Left ventricle myocardium superior (tissue), 1 donor: ENCODE results near the gene CLOCK. TPM values are rescaled to one million over a fixed set of nuclear protein-coding genes. Genes with fewer than 3 reads are reported as not detected.

Source experiments
- ATAC-seq: fragments of 200-7000 bp; cut with Tn5 transposase; one replicate; pipeline ENCODE4 v1.9.1; 2020; ENCODE audit warnings: mild to moderate bottlenecking, moderate library complexity
- DNase-seq: peaks from one replicate; pipeline ENCODE4 v3.0.0-alpha.2; 2020
- intact Hi-C: fragments of 100-400 bp; cut with micrococcal nuclease; formaldehyde crosslinking; loops from one replicate; pipeline ENCODE4 v1.11.0; 2022
- total RNA-seq: library from RNA; stranded (reverse); fragmentation: NEBNext Ultra II Directional; extraction: Animal tissue kit (Norgen Biotek cat#: 25700); gene quantifications from one replicate; pipeline ENCODE4 v1.2.1, GENCODE V29; 2021
- donor health status: DM: no; HTN: yes; CAD: no; lungs with severe emphysema.

The CLOCK gene
- total RNA-seq, 1 donor from 2014 or later: 37.4 TPM

DNA sequence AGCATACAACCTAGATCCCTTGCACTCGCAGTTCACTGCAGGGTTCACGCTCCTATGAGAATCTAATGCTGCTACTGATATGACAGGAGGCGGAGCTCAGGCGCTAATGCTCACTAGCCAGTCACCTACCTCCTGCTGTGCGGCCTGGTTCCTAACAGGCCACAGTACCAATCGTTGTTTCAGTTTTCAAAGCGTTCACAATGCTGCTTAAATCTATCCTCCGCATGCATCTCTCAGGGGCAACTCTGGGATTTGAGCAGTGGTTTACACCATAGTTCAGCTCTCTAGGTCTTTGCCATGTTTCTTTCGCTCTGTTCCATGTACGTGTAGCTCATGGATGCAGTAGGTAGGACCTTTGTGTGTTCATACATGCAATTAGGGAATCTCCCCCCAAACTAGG is 47.2 kb downstream of the CLOCK start:
- no peak for ATAC-seq
- intact Hi-C loops: no loop called here
- DNase-seq: no peak

DNA sequence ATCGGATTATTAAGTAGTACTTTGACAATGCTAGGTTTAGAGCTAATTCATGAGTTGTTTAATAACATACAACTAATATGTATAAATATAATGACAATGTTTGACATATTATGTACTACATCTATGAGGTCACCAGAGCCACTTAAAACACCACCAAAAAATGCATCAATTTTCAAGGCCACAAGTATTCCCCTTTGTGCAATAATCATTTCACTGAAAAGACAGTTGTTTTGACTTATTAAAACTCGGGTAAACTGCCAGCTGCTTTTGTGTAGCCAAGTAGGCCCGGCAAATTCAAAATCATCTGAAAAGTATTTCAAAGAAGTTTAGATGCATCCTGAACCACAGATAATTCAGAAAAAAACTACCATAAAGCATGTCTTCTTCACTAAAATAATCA is 48.7 kb downstream of the CLOCK start:
- DNase-seq (no peak), ATAC-seq (no peak)

DNA sequence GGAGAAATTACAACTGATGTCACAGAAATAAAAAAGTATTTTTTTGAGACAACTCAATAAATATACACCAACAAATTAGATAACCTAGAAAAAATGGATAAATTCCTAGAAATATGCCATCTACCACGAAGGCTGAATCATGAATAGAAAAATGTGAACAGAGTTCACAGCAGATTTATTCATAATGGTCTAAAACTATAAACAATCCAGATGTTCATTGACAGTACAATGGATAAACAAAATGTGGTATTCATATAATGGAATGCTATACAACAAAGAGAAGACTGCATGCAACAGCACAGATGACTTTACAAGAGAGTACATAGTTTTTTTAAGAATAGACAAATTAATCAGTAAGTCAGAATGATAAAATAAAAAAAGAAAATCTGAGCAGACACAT is 55.2 kb downstream of the CLOCK start:
- ATAC-seq (no peak), DNase-seq (no peak)
- intact Hi-C loops: no loop called here

More for the DNA sequence above, 48.7 kb downstream of the CLOCK start:
- intact Hi-C loops: no loop called here

DNA sequence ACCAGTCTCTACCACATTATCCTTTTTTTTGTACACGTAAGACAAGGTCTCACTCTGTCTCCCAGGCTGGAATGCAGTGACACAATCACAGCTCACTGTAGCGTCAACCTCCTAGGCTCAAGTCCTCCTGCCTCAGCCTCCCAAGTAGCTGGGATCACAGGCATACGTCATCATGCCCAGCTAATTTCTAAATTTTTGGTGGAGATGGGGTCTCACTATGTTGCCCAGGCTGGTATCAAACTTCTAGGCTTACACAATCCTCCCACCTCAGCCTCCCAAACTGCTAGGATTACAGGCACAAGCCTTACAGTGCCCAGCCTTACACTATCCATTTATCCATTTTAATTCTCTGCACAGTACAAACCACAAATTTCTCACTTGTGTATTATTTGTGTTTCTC is 58.0 kb downstream of the CLOCK start:
- intact Hi-C loops: no loop called here
- no peak for ATAC-seq
- no peak for DNase-seq

DNA sequence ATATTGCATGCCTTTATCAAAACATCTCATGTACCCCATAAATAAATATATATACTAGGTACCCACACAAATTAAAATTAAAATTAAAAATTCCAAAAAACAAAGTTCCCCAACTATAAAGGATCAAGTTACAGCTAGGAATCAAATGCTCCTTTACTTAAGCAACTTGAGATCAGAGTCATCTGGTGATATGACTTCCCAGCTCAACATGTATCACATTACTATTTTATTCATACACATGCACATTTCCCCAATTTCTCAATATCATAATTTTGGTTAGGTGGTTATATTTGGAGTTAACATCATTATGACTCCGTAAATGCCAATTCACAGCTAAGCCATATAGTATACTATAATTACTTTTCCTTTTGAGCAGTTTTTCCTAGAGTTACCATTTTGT is 60.9 kb downstream of the CLOCK start:
- DNase-seq (no peak), ATAC-seq (no peak)
- intact Hi-C loops: no loop called here

DNA sequence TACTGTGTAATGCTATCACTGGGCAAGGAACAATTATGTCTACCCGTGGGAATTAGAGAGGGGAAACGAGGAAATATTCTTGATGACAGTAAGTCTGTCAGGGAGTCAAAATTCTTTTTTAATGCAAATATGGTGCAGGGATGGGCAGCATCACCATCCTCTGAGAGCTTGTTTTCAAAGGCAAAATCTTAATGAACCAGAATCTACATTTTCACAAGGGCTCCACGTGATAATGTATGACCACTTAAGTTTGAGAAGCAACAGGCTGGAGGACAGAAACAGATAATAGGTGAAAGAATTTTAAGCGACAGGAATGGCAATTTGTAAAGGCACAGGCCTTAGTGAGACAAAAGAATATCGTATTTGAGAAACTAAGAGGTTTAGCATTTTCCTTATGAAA is 63.4 kb downstream of the CLOCK start:
- ATAC-seq (no peak), DNase-seq (no peak)
- intact Hi-C loops: no loop called here

DNA sequence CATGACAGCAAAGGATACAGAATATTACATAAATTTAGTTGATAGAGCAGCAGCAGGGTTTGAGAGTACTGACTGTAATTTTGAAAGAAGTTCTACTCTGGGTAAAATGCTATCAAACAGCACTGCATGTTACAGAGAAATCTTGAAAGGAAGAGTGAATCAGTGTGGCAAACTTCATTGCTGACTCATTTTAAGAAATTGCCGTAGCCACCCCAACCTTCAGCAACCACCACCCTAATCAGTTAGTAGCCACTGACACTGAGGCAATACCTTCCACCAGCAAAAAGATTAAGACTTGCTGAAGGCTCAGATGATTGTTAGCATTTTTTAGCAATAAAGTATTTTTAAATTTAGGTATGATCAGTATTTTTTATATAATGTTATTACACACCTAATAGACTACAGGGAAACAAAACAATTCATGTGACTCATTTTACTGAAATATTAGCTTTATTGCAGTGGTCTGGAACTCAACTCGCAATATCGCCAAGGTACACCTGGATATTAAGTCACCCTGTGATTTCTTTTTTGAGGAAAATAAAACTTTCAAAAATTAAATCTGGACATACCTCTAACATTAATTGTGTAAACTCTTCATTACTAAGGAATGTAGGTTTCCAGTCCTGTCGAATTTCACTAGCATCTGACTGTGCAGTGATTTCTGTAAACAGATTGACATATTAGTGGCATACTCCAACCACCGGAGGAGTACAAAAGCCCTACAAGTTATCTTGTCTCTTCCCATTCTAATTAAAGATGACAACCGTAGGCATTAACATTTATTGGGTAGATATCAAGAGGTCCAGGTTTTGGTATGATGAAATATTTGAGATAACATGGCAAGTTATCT is 71.1 kb downstream of the CLOCK start:
- DNase-seq (no peak), ATAC-seq (no peak)
- intact Hi-C loops: no loop called here

DNA sequence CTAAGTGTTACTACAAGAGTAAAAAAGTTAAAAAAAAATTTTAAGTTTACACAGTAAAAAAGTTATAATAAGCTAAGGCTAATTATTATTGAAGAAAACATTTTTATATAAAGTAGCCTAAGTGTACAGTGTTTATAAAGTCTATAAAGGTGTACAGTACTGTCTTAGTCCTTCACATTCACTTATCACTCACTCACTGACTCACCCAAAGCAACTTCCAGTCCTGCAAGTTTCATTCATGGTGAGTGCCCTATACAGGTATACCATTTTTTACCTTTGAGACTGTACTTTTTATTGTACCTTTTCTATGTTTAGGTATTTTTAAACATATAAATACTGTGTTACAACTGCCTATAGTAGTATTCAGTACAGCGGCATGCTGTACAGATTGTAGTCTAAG is 76.7 kb downstream of the CLOCK start:
- intact Hi-C loops: no loop called here
- DNase-seq (no peak), ATAC-seq (no peak)

DNA sequence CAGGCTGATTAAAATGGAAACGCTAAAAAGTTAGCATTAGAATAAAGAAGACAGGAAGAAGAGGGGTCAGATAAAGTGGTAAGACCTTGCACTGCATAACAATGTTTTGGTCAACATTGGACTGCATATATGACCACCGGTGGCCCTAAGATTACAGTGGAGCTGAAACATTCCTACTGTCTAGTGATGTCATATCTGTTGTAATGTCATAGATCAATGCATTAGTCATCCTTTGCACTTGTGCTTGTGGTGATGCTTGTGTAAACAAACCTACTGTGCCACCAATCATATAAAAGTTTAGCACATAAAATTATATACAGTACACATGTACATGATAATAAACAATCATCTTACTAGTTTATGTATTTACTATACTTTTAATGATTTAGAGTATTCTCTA is 78.0 kb downstream of the CLOCK start:
- intact Hi-C loops: no loop called here
- ATAC-seq: no peak
- DNase-seq: no peak

DNA sequence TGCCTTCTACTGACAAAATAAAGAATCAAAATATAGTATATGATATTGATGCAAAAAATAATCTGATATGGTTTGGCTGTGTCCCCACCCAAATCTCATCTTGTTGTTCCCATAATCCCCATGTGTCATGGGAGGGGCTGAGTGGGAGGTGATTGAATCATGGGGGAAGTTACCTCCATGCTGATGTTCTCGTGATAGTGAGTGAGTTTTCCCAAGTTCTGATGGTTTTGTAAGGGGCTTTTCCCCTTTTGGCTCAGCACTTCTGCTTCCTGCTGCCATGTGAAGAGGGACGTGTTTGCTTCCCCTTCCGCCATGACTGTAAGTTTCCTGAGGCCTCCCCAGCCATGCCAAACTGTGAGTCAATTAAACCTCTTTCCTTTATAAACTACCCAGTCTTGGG is 80.7 kb downstream of the CLOCK start:
- ATAC-seq: no peak
- intact Hi-C loops: no loop called here

DNA sequence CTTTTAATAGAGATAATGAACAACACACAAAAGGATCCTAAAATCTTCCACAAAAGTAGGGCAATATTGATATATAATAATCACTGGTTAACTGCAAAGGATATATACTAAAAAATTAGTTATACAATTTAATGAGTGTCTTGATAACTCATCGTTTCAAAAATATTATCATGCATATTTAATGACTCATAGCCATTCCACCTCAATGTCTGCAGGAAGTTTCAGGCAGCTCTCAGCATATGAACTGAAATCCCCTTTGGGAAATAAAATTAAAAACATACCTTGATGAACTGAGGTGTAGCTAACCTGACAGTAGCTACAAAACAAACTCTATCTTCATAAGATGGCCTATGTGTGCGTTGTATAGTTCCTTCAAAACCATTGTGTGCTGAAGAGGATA is 88.1 kb downstream of the CLOCK start:
- intact Hi-C loops: no loop called here
- ATAC-seq (no peak), DNase-seq (no peak)

More for the DNA sequence above, 80.7 kb downstream of the CLOCK start:
- DNase-seq: no peak

DNA sequence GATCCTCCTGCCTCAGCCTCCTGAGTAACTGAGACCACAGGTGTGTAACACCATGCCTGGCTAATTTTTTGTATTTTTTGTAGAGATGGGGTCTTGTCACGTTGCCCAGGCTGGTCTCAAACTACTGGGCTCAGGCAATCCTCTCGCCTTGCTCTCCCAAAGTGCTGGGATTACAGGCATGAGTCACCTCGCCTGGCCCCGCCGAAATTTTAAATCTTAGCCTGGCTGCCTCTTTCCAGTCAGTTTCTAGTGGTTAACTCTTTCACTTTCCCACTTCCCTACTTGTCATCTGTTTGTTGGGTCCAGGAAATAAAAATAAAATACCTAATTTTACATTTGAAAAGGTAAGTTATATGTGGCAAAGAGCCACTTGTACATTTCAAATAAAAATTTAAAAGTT is 88.5 kb downstream of the CLOCK start:
- intact Hi-C loops: no loop called here
- no peak for ATAC-seq
- DNase-seq: no peak

DNA sequence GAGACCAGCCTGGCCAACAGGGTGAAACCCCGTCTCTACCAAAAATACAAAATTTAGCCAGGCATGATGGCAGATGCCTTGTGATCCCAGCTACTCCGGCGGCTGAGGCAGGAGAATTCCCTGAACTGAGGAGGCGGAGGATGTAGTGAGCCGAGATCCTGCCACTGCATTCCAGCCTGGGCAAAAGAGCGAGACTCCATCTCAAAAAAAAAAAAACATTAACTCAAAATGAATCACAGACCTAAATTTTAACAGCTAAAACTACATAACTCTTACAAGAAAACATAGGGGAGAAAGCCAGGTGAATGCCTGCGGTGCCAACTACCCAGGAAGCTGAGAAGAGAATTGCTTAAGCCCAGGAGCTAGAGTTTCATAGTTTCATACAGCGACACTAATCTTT is 96.1 kb downstream of the CLOCK start:
- ATAC-seq: no peak
- intact Hi-C loops: no loop called here
- DNase-seq: no peak

DNA sequence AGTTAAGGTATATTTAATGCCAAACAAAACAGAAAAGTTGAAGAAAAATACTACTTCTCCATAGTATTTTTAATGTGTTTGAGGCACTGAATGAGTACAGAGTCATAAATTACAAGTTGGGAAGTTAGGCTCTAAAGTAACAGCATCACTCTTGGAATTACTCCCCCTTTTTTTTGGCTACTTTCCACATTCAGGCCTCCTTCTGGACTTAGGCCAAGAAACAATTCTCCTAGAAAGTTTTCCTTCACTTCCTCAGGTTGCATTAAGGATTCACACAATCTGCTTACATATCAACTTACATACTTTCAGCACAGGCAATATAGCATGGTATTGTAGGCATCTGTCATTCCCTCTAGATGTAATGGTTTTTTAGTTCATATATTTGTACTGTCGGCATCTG is 98.9 kb downstream of the CLOCK start:
- no peak for DNase-seq
- intact Hi-C loops: no loop called here
- ATAC-seq: no peak

DNA sequence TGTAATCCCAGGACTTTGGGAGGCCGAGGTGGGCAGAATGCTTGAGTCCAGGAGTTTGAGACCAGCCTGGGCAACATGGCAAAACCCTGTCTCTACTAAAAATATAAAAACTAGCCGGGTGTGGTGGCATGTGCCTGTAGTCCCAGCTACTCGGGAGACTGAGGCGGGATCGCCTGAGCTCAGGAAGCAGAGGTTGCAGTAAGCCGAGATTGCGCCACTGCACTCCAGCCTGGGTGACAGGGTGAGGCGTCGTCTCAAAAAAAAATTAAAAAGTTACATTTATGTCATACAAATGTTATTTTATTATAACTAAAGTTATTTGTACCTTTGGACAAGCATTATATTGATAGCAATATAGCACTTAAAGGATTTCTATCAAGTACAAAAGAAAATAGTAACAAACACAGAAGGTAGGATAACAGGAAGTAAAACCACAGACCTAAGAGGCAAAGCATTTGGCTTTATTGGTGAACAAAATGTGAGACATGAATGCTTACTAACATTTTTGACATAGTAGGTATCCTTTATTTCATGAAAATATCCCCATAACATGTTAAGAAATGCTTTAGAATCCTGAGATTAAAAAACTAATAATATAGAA is 99.5 kb downstream of the CLOCK start:
- no peak for DNase-seq
- intact Hi-C loops: no loop called here
- no peak for ATAC-seq

DNA sequence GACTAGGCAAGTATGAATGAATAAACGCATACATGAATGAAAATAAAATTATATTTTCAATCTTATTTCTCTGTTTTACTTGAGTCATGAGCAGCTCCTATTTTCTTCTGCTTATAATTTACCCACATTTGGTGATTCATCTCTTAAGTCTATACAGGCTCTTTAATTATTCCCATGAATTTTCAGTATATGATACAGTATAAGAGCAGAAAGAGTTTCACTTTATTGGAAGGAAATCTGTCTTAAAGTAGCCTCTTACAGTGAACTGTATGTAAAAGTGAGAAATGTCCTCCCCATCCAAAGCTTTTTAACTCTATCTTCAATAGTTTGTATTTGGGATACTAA is 100.2 kb downstream of the CLOCK start:
- intact Hi-C loops: no loop called here
- DNase-seq (no peak), ATAC-seq (no peak)

DNA sequence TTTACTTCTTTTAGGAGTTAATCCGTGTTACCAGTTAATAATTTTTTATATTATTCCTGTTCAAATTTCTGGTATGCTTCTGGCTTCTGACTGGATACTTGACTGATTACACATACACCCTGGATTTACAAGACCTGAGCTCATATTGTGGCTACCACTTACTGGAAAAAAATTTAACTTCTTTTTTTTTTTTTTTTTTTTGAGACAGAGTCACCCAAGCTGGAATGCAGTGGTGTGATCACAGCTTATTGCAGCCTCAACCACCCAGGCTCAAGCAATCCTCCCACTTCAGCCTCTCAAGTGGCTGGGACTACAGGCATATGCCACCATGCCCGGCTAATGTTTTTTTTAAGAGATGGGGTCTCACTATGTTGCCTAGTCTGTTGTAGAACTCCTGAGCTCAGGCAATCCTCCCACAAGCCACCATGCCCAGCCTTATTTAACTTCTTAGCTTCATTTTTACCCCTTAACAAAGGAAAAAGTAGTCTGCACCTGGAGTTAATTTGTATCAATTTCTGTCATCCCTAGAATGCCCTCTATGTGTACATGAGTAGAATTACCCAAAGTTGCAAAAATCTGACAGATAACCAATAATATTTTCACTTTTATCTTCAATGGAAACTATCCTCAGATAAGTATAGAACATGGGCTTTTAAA is 100.7 kb downstream of the CLOCK start:
- intact Hi-C loops: no loop called here
- DNase-seq (no peak), ATAC-seq (no peak)

DNA sequence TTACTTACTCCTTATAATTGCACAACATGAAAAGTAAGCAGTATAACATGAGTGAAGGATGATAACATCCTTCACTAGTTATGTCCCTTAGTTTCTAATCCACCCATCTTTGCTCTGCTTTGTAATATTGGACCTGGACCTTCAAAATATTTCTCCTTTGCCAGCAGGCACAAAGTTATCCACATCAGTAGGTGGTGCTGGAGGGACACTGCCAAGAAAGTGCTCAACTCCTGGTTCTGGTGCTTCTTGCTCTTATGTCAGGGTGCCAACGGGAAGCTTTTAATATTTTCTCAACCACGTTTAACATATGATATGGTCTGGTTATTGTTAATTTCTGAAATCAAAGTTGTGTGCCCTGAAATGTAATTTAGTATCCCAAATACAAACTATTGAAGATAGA is 101.9 kb downstream of the CLOCK start:
- ATAC-seq (peak; percentile 35), DNase-seq (no peak)
- intact Hi-C loops: no loop called here

DNA sequence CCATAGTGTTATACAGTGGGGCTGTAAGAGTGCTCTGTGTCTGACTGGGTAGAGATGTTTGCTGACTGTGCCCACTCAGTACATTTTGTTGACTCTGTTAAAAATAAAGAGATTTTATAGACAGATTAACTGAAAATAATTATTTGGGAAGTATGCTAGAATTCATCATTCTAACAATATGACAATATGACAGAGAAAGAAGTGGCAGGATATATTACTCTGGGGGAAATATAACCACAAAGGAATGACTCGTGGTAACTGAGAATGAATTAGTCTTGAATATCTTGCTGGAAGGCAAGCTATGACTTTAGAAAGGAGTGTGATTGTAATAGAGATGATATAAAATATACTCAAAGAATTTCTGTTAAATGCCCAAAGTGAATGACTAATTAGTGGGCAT is 104.2 kb downstream of the CLOCK start:
- no peak for DNase-seq
- ATAC-seq: no peak
- intact Hi-C loops: no loop called here

DNA sequence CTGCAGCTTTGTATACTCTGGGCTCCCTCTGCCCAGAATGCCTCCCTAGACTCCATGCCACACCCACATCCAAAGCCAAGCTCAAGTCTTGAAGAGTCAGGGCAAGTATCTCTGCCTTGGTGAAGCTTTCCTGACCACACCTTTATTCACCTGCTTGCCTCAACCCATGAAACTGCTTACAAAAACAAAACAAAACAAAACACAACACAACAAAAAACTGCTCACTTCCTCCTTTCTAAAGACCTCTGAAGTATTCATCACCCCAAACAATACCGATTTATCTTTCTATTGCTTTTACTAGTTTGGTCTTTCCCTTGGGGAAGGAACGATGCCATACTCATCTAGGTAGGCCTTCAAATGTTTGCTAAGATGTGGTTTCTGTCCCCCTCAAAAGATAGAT is 105.9 kb downstream of the CLOCK start:
- DNase-seq (no peak), ATAC-seq (no peak)
- intact Hi-C loops: no loop called here

DNA sequence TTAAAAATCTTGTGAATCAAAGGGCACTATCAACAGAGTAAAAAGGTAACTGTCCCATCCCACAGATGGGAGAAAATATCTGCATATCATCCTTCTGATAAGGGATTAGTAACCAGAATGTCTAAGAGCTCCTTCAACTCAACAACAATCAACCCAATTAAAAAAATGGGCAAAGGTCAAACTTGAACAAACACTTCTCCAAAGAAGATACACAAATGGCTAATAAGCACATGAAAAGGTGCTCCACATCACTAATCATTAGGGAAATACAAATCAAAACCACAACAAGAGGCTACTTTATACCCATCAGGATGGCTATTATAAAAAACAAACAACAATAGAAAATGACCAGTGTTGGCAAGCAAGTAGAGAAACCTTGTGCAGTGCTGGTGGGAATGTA is 107.7 kb downstream of the CLOCK start:
- DNase-seq: no peak
- ATAC-seq: no peak
- intact Hi-C loops: no loop called here
